HG03103 (cell line): Measurements from ENCODE around the gene P2RY6.
"Not testable (repeated sequence)": the region's sequence is repeated elsewhere in the genome, so short reads cannot be mapped to it uniquely, and the experiment has no call there.

Experiments used
- ATAC-seq: cut with Tn5 transposase; IDR thresholded peaks from one replicate; pipeline ENCODE4 v1.9.1; 2021; ENCODE audit warnings: low read depth; ENCODE audit not compliant: unreplicated experiment

P2RY6 gene, protein sequence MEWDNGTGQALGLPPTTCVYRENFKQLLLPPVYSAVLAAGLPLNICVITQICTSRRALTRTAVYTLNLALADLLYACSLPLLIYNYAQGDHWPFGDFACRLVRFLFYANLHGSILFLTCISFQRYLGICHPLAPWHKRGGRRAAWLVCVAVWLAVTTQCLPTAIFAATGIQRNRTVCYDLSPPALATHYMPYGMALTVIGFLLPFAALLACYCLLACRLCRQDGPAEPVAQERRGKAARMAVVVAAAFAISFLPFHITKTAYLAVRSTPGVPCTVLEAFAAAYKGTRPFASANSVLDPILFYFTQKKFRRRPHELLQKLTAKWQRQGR

DNA sequence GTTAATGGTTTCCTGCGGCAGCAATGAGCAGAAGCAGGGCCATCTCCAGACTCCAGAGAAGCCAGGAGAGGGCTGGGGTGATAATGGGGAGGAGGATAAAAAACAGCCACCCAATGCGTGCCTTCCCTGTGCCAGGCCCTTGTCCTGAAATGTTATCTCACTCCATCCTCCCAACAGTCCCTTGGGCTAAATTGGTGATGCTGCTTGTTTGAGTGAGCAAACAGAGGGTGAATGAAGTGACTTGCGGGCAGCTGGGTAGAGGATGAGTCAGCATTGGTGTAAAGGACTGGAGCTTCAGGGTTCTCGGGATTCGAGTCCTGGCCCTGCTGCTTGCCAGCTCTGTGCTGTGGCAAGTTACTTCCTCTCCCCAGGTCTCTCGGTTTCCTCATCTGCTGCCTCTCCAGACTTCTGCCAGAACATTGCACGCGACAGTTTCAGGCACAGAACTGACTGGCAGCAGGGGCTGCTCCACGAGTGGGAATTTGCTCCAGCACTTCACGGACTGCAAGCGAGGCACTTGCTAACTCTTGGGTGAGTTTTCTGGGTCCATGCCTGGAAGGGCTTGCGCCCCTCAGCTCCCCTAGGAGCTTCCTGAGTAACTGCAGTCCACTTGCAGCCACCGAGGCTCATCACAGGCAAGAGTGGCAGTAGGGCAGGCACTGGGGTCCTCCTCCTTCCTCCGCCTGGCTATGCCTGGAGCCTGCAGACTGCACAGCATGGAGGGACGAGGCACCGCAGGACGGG, at the start of gene P2RY6:
Gene P2RY6 (plus strand): TSS at position 403 of the 744 bp plus-strand sequence. CDS start 24,181 bp downstream, outside the sequence.
- no peak for ATAC-seq

DNA sequence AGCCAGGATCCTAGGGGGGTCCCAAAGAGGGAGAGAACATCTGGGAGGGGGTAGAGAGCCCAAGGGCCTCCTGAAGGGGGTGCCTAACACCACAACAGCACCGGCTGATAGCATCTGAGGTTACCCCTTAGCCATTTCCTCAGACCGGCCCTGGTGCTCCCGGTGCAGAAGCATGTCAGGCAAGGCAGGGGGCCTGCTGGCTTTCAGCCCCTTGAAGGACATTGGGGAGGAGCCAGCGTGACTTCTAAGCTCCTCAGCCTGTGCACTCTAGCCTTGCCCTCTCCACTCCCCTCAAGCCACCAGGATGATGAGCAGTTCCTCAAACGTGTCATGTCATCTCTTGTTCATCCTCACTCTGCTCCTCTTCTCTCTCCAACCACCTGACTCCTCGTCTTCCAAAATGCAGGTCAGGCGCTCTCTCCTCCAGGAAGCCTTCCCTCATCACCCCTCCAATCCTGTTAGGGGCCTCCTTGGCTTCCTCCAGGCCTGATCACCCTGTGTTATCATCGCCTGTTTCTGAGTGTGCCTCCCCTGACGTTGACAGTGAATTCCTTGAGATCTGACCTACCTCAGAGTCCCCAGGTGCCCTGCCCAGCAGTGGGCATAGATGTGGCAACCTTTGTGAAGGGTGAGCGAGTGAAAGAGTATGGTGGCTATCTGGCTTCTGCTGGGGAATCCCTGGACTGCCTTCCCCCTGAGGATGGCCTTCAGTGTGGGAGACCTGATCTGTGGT, 48.0 kb upstream of the P2RY6 start:
- ATAC-seq, result no peak

DNA sequence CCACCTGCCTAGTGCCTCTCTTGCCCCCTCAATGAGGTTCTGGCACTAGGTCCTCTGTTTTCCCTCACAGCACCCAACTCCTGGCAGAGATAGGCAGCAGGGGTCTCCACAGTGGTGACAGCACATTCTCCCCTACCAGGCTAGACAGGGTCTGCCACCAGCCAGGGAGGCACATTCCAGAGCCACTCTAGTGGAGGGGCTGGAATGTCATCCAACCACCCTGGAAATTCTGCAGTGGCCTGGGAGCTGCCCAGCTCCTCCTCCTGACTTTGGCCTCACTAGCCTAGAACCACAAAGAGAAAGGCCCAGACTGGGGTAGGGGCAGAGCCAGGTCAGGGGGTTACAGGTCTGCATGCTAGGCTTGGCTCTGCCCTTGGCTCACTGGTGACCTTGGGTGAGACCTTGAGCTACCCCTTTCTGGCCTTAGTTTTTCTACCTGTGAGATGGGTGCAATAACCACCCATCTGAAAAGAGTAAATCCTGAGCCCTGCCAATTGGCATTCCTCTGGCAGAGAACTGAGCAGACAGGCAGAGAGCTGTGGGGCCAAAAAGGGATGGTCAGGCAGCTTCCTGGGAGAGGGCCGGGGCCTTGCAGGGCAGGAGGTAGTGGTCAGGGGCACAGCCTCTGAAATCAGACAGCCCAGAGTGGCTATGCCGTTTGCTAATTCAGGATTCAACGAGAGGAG, 47.0 kb upstream of the P2RY6 start:
- ATAC-seq, result no peak

DNA sequence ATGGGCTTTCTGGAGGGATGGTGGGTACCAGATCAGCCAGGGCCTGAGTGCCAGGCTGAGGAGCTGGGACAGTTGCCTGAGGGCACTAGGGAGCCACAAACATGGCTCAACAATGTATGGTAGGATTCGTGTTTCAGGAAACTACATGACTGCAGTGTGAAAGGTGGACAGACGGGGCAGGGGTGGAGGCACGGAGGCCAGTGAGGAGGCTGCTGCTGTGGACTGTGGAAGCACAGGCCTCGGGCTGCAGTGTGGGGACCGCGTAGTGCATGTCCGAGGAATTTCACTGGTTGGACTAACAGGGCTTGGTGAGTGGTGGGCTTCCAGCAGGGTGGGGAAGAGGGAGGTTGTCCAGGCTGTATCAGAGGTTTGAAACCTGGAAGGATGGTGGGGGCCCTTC, 46.3 kb upstream of the P2RY6 start:
- no peak for ATAC-seq

DNA sequence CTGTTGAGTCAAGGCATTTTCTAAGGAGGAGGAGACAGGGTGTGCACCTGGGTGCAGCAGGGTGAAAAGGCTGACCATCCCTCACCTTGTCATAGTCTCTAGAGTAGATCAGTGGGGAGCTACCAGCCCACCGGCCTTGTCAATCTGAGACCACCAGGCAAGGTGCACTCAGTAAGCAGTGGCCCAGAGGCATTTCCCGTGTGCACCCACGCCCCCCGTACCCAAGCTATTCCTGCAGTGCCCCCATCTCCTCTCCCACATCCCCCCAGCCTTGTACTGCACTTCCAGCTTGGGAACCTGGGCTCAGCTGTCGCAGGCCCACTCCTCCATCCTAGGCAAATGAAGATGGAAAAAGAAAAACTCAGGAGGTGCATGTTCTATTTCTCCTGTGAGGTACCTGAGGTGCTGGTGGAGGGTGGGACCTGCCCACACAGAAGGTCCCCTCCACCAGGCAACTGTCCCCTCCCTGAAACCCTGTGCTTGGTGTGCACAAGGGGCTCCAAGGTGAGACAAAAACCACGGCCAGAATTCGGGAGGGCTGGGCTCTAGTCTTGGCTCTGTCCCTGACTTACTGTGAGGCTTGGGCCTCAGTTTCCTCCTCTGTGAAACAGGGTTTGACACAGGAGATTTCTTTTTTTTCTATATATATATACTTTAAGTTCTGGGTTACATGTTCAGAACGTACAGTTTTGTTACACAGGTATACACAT, 45.7 kb upstream of the P2RY6 start:
- ATAC-seq, result no peak

DNA sequence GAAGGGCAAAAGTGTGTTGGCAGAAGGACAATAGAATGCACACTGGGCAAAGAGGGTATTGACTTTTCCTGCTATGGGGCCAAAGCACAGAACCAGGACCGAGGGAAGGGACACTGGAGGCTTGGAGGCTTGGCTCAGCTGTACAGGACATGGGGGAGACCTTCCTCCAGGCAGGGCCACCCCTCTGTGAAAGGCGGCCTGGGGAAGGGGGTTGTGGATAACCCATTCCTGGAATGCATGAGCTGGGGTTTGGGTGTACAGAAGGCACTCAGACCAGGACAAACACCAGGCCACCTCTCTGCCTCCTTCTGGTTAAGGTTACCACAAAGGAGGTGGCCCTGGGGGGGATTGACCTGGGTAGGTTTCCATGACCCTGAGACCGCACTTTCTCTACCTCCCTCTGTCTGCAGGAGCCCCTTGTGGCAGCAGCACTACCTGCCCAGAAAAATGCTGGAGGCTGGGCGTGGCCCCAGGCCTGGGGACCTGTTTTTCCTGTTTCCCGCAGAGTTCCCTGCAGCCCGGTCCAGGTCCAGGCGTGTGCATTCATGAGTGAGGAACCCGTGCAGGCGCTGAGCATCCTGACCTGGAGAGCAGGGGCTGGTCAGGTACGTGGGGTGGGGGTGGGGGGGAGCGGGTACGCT, 44.4 kb upstream of the P2RY6 start:
- ATAC-seq, result no peak

DNA sequence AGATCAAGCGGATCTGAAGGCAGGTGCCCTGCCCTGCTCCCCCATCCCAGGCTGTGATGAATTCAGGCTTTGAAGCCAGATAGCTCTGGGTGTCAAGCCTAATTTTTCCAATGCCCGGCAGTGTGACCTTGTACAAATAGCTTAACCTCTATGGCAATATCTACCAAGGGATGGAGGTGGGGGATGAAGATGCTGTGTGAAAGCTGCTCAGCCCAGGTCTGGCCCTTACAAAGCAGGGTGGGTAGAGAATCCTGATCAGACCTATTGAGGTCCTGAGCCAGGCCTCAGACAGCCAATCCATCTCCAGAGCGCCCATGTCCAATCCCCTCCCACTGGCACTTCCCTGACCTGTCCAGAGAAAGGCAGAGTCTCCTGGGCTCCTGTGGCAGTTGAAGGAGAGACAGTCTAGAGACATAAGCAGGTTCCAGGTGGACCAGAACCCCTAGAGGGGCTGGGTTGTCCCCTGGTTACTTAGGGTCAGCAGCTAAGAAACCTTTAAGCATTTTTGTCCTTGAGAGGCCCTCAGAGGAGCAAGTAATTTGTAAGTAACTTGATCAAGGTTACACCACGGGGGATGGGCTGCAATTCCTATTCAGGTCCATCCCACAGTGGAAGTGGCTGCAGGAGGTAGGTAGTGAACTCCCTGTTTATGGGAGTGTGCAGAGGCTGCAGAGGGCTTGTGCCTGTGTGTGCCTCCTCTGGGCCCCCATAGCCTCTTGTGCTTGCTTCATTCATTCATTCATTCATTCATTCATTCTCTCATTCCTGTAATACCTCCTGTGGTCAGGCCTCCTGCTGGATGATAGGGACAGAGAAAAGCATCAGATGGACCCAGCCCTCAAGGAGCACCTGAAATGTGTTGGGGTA, 43.6 kb upstream of the P2RY6 start:
- no peak for ATAC-seq

DNA sequence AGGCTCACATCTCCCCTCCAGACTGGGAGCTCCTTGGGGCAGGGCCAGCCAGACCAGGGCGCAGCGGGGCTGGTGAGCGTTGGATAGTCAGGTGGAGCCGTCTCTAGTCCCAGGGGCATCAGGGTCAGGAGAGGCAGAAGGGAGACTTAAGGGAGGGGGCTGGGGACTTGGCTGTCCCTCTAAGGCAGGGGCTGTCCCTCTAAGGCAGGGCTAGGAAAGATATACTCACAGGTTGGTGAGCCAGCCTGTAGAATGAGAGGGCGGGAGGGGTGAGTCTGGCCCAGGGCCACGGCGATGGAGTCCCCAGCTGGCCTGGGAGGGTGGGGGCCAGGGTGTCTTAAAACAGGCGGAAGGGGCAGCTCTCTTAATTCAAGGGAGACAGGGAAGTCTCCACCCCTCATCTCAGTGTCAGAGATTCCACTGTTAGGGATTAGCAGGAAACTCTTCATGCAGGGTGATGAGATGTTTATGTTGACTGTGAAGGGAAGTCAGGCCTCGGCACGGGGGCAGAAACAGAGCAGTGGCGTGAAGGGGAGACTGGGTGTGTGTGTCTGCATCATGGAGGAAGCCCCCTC, 42.7 kb upstream of the P2RY6 start:
- ATAC-seq, result no peak

DNA sequence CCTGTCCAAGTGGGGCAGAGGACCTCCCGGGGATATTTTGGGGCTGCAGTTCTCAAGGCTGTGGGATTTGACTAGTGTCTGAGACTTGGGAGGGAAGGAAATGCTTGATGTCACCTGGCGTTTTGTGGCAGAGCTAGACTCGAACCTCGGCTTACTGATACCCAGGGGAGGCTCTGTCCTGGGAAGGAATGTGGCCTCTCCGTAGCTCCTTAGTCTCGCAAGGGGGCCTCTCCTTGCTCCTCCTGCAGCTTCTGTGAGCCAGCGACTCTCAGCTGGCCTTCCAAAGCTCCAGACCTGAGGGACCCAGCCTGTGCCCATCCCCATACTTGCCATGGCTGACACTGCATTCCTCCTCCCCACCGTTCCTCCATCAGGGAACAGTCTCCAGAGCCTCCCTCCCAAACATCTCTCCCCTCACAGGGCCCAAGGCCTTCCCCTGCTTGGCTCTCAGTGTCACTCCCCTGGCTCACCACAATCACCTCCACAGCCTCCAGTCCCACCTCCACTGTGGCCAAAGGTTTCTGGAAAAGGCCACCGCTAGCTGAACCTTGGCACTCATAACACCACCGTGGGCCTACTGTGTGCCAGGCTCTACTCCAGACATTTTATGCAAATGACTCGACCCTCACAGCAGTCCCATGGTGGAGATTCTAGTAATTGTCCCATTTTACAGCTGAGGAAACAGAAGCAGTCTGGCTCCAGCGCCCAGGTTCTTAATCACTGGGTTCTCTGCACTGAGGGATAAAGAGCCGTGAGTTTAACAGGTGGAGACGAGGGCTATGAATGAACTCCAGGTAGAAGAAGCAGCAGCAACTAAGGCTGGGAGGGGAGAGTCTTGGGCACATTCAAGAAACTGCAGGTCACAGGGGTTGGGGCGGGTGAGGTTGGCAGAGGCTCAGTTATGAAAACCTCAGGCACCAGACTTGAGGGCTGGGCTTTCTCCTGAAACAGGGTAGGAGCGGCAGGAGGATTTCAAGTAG, 42.0 kb upstream of the P2RY6 start:
- ATAC-seq, result no peak

DNA sequence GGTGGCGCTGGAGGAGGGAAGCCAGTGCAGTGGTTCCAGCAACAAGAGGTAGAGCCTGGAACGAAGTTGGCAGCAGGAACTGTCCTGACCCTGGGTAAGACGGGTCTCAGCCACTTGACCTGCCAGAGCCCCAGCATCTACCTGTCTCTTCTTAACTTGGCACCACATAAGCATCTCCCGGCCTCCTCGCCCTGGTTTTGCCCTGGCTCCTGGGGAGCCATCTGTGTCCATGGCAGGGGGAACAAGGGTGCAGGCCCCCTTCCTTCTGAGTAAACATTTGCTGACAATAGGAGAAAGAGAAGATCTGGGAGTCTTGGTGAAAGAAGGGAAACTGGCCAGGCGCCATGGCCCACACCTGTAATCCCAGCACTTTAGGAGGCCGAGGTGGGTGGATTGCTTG, 41.2 kb upstream of the P2RY6 start:
- no peak for ATAC-seq

DNA sequence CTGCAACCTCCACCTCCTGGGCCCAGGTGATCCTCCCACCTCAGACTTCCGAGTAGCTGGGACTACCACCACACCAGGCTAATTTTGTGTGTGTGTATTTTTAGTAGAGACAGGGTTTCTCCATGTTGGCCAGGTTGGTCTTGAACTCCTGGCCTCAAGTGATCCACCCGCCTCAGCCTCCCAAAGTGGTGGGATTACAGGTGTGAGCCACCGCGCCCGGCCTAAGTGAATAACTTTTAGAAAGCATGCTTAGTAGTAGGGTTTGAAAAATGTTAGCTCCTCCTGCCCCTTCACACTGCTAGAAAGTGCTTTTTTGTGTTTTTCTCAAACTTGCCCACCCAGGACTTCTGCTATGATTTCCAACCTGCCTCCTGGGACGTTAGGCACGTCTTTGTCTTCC, 39.7 kb upstream of the P2RY6 start:
- ATAC-seq, result not testable (repeated sequence)

DNA sequence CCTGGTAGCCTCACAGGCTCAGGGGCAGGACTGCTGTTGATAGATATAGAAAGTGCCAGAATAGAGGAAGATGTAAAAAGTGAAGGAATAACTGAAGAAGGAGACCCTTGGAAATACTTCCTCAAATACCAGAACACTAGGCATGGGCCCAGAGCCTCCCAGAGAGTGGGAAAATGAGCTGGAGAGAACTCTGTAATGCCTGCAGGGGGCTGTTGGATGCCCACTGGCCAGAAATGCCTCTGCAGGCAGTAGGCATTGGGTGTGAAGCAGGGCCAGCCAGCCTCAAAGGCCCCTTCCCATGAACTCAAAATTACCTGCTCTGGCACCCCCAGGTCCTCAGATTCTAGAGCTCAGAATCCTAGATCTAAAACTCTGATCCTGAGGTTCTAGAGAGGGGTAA, 38.9 kb upstream of the P2RY6 start:
- ATAC-seq, result no peak

DNA sequence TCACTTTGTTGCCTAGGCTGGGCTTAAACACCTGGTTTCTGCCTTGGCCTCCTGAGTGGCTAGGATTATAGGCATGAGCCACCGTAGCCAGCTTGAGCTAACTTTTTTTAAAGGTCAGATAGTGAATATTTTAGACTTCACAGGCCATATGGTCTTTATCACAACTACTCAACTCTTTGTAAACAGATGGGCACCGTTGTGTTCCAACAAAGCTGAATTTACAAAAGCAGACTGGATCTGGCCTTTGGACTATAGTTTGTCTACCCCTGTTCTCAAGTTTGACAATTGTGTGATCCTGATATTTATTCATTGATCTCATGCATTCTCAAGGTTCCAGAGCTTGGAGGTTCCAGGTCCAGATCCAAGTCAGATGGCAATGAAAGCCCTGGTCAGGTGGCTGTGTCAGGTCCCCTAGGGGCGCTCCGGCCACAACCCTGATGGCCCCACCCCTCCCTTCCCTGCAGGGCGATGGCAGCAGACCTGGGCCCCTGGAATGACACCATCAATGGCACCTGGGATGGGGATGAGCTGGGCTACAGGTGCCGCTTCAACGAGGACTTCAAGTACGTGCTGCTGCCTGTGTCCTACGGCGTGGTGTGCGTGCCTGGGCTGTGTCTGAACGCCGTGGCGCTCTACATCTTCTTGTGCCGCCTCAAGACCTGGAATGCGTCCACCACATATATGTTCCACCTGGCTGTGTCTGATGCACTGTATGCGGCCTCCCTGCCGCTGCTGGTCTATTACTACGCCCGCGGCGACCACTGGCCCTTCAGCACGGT, 38.3 kb upstream of the P2RY6 start:
- no peak for ATAC-seq

DNA sequence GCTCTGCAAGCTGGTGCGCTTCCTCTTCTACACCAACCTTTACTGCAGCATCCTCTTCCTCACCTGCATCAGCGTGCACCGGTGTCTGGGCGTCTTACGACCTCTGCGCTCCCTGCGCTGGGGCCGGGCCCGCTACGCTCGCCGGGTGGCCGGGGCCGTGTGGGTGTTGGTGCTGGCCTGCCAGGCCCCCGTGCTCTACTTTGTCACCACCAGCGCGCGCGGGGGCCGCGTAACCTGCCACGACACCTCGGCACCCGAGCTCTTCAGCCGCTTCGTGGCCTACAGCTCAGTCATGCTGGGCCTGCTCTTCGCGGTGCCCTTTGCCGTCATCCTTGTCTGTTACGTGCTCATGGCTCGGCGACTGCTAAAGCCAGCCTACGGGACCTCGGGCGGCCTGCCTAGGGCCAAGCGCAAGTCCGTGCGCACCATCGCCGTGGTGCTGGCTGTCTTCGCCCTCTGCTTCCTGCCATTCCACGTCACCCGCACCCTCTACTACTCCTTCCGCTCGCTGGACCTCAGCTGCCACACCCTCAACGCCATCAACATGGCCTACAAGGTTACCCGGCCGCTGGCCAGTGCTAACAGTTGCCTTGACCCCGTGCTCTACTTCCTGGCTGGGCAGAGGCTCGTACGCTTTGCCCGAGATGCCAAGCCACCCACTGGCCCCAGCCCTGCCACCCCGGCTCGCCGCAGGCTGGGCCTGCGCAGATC, 37.5 kb upstream of the P2RY6 start:
- no peak for ATAC-seq

DNA sequence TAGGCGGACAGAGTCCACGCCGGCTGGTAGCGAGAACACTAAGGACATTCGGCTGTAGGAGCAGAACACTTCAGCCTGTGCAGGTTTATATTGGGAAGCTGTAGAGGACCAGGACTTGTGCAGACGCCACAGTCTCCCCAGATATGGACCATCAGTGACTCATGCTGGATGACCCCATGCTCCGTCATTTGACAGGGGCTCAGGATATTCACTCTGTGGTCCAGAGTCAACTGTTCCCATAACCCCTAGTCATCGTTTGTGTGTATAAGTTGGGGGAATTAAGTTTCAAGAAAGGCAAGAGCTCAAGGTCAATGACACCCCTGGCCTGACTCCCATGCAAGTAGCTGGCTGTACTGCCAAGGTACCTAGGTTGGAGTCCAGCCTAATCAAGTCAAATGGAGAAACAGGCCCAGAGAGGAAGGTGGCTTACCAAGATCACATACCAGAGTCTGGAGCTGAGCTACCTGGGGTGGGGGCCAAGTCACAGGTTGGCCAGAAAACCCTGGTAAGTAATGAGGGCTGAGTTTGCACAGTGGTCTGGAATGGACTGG, 36.8 kb upstream of the P2RY6 start:
- ATAC-seq, result no peak
